GM12878 (cell line): Measurements from ENCODE around the gene INSL3. TPM values are rescaled to one million over a fixed set of nuclear protein-coding genes. Genes with fewer than 3 reads are reported as not detected.

Experiments used
- ATAC-seq: fragments of 200-7000 bp; cut with Tn5 transposase; 3 replicates; pipeline ENCODE4 v1.9.1; 2020; ENCODE audit warnings: mild to moderate bottlenecking, moderate library complexity
- BruUV-seq: library from RNA; stranded (reverse); fragments of 400-500 nt; replicated peaks from 2 replicates; lab custom pipeline; 2021; lab: Mats Ljungman, UMichigan
- CTCF ChIA-PET: fragments of 300-600 bp; sonication (Branson Sonifier 250); formaldehyde crosslinking; extraction: SDS; loops from one replicate; lab custom pipeline; 2021; ENCODE audit warnings: inconsistent platforms; lab: Yijun Ruan, JAX
- POLR2A ChIA-PET: fragments of 350-600 bp; formaldehyde crosslinking; extraction: SDS; loops from one replicate; lab custom pipeline; 2021; ENCODE audit warnings: inconsistent platforms; lab: Charles Lee
- RAD21 ChIA-PET: fragments of 300-600 bp; sonication (Branson Sonifier 250); formaldehyde crosslinking; loops from one replicate; lab custom pipeline; 2023; ENCODE audit warnings: antibody characterized with exemption; ENCODE audit not compliant: unreplicated experiment; lab: Charles Lee
- SMC1A ChIA-PET: fragments of 300-600 bp; sonication (Branson Sonifier 250); formaldehyde crosslinking; loops from one replicate; lab custom pipeline; 2023; ENCODE audit not compliant: unreplicated experiment, uncharacterized antibody; lab: Charles Lee
- DNase-seq: peaks from one replicate; pipeline ENCODE4 v3.0.0-alpha.2; 2011; ENCODE audit warnings: low read depth, low spot score
- FAIRE-seq: peaks from 3 replicates; lab custom pipeline; 2011; peaks lifted over from hg19 to GRCh38; lab: Jason Lieb, UNC
- H2AFZ ChIP-seq: 2 replicates; pipeline ENCODE4 v1.6.0; 2011; ENCODE audit warnings: low read depth, low read length, control low read depth; ENCODE audit not compliant: control insufficient read depth
- H3K27ac ChIP-seq: 2 replicates; pipeline ENCODE4 v1.5.1; 2011; ENCODE audit warnings: control low read depth; ENCODE audit not compliant: control insufficient read depth, insufficient read depth
- H3K27me3 ChIP-seq, 2 experiments: replicated peaks in 1 of 2; 2 replicates each; pipeline versions ENCODE4 v1.6.0 to v1.6.1; 2011; ENCODE audit warnings: low read length in 1 of 2; ENCODE audit not compliant: control insufficient read depth in 2 of 2, insufficient read depth in 2 of 2
- H3K36me3 ChIP-seq, 2 experiments: 2 replicates each; pipeline ENCODE4 v1.5.1; 2011; ENCODE audit warnings: low read length in 1 of 2; ENCODE audit not compliant: control insufficient read depth in 2 of 2, insufficient read depth in 2 of 2
- H3K4me1 ChIP-seq: 2 replicates; pipeline ENCODE4 v1.6.1; 2011; ENCODE audit warnings: mild to moderate bottlenecking, low read length, moderate library complexity, mixed read lengths; ENCODE audit not compliant: control insufficient read depth, insufficient read depth
- H3K4me2 ChIP-seq: 2 replicates; pipeline ENCODE4 v1.6.0; 2011; ENCODE audit warnings: control low read depth; ENCODE audit not compliant: control insufficient read depth, insufficient read depth
- H3K4me3 ChIP-seq: fragments of 200-600 bp; sonication (generic); 2 replicates; pipeline ENCODE4 v1.5.1; 2016
- H3K79me2 ChIP-seq: 2 replicates; pipeline ENCODE4 v1.6.0; 2011; ENCODE audit warnings: low read length; ENCODE audit not compliant: control insufficient read depth, insufficient read depth
- H3K9ac ChIP-seq: 2 replicates; pipeline ENCODE4 v1.8.0; 2011; ENCODE audit warnings: low read length, control low read depth, mixed read lengths; ENCODE audit not compliant: control insufficient read depth, insufficient read depth
- H3K9me3 ChIP-seq: replicated peaks from 3 replicates; pipeline ENCODE4 v1.5.1; 2011; ENCODE audit warnings: mild to moderate bottlenecking, low read length; ENCODE audit not compliant: control insufficient read depth, insufficient read depth
- H4K20me1 ChIP-seq: 2 replicates; pipeline ENCODE4 v1.6.0; 2011; ENCODE audit not compliant: control insufficient read depth, insufficient read depth
- NR2F1 ChIP-seq: fragments of 450-650 bp; conservative IDR thresholded peaks from 2 replicates; pipeline ENCODE4 v1.6.1; 2017; ENCODE audit warnings: mild to moderate bottlenecking
- TCF7 ChIP-seq: IDR thresholded peaks from 2 replicates; pipeline ENCODE4 v1.6.1; 2014; ENCODE audit warnings: antibody characterized with exemption, borderline replicate concordance
- WGBS: methylation state at CpG from one replicate; pipeline ENCODE4 v1.1.6; 2016; ENCODE audit warnings: low lambda C conversion rate; ENCODE audit not compliant: insufficient replicate concordance, insufficient coverage; ENCODE audit errors: missing lambda C conversion rate; 5-methylcytosine and 5-hydroxymethylcytosine counted together
- in situ Hi-C: fragments of 300-500 bp; cut with MboI; formaldehyde crosslinking; loops from 9 replicates; pipeline ENCODE4 v1.14.3; 2018; ENCODE audit warnings: mixed read lengths
- intact Hi-C: fragments of 100-400 bp; cut with micrococcal nuclease; formaldehyde crosslinking; loops from one replicate; pipeline ENCODE4 v1.14.2; 2022; ENCODE audit not compliant: unreplicated experiment
- polyA plus RNA-seq, 11 experiments: library from polyadenylated mRNA; depleted of rRNA in 4 of 11; unstranded in 6 of 11; stranded (reverse) in 5 of 11; fragments of >200 nt; fragmentation: Nextera tagmentation in 4 of 11; fragmentation: Illumina TruSeq in 1 of 11; extraction: Ambion mirVana in 4 of 11; extraction: Trizol in 1 of 11; gene quantifications; 1 replicate in 1 of 11; 2 replicates in 10 of 11; pipeline versions ENCODE4 v1.2.1 to v1.2.3, GENCODE V29; 2011 to 2016; ENCODE audit warnings: inconsistent platforms in 2 of 11, missing spikeins in 2 of 11, low read depth in 1 of 11
- total RNA-seq, 4 experiments: library from RNA; depleted of rRNA in 3 of 4; stranded (reverse); fragments of >200 nt in 3 of 4; fragmentation: Illumina TruSeq in 1 of 4; extraction: Trizol in 1 of 4; gene quantifications; 2 replicates each; pipeline versions ENCODE4 v1.2.1 to v1.2.3, GENCODE V29; 2013 to 2021
- TF ChIP-seq, protein P1 (sequence below): fragments of 450-650 bp; formaldehyde crosslinking; IDR thresholded peaks from 2 replicates; pipeline ENCODE4 v1.5.0; 2022; ENCODE audit warnings: mild to moderate bottlenecking, missing genetic modification characterization
- TF ChIP-seq, protein P2 (sequence below): fragments of 450-650 bp; IDR thresholded peaks from 2 replicates; pipeline ENCODE4 v1.6.1; 2014; ENCODE audit warnings: mild to moderate bottlenecking
- TF ChIP-seq, protein P3 (sequence below): fragments of 450-650 bp; formaldehyde crosslinking; IDR thresholded peaks from 2 replicates; pipeline ENCODE4 v1.4.0; 2022; ENCODE audit warnings: mild to moderate bottlenecking, moderate library complexity

The INSL3 gene
- total and polyA plus RNA-seq, 10 of the 15 experiments (the other 5 are each of a cell fraction or from before 2014, with no cell fraction given): 0.27 to 1.9 (median 0.70) TPM

DNA sequence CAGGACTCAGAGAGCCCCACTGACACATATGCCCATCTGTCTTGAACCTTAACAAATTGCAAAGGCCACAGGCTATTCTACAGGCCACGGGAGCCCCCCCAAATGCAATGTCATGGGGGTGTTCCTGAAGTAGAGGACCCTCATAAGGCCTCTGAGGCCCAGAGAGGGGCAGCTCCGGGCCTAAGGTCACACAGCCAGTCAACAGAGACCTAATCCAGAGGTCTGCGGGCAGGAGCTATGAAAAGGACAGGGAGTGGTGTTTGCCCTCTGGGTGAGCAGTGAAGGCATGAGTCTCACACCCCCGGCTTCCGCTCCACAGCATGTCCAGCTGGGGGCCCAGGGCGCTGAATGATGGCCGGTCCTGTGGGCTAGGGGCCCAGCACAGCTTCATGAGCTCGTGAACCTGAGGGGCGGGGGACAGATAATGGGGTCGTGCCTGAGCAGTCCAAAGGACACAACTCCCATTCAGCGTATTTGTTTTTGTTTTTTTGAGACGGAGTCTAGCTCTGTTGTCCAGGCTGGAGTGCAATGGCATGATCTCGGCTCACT lies 5.3 kb upstream of the INSL3 start:
- TF ChIP-seq, protein P1, sequence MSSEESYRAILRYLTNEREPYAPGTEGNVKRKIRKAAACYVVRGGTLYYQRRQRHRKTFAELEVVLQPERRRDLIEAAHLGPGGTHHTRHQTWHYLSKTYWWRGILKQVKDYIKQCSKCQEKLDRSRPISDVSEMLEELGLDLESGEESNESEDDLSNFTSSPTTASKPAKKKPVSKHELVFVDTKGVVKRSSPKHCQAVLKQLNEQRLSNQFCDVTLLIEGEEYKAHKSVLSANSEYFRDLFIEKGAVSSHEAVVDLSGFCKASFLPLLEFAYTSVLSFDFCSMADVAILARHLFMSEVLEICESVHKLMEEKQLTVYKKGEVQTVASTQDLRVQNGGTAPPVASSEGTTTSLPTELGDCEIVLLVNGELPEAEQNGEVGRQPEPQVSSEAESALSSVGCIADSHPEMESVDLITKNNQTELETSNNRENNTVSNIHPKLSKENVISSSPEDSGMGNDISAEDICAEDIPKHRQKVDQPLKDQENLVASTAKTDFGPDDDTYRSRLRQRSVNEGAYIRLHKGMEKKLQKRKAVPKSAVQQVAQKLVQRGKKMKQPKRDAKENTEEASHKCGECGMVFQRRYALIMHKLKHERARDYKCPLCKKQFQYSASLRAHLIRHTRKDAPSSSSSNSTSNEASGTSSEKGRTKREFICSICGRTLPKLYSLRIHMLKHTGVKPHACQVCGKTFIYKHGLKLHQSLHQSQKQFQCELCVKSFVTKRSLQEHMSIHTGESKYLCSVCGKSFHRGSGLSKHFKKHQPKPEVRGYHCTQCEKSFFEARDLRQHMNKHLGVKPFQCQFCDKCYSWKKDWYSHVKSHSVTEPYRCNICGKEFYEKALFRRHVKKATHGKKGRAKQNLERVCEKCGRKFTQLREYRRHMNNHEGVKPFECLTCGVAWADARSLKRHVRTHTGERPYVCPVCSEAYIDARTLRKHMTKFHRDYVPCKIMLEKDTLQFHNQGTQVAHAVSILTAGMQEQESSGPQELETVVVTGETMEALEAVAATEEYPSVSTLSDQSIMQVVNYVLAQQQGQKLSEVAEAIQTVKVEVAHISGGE (CRISPR knock-in tag): no peak
- TF ChIP-seq TCF7: no peak
- TF ChIP-seq, all 136 proteins: peak for 0
- no peak overlapping the region for H2AFZ ChIP-seq
- H3K79me2 ChIP-seq: no peaks in the 10 kb centered on the region
- intact Hi-C loops (no loop called here), in situ Hi-C loops (no loop called here)
- ATAC-seq (no peak), DNase-seq (no peak), FAIRE-seq (no peak)
- no peaks in the 10 kb centered on the region for H3K27me3 ChIP-seq
- no peak overlapping the region for H3K4me3 ChIP-seq
- ChIA-PET SMC1A (no interaction called here), POLR2A (interaction anchor here (0.6 kb wide), 1 partner anchor 126 kb away, joined by 4 read pairs; no protein-coding TSS in a partner anchor), RAD21 (no interaction called here), CTCF (no interaction called here)
- no peaks in the 10 kb centered on the region for H4K20me1 ChIP-seq
- no peak overlapping the region for H3K4me2 ChIP-seq
- H3K36me3 ChIP-seq: peaks cover under 1 to 2% of the 10 kb centered on the region in 2 experiments; a peak in 3 of 4 replicates
- H3K4me1 ChIP-seq: no peaks in the 10 kb centered on the region
- no peak overlapping the region for H3K9ac ChIP-seq
- H3K9me3 ChIP-seq: no peaks in the 10 kb centered on the region; the same call in 2 of the 3 replicates
- 92% methylated on average over 13 of the region's 13 CpGs for WGBS
- BruUV-seq: no TSS peak
- H3K27ac ChIP-seq: no peak overlapping the region

DNA sequence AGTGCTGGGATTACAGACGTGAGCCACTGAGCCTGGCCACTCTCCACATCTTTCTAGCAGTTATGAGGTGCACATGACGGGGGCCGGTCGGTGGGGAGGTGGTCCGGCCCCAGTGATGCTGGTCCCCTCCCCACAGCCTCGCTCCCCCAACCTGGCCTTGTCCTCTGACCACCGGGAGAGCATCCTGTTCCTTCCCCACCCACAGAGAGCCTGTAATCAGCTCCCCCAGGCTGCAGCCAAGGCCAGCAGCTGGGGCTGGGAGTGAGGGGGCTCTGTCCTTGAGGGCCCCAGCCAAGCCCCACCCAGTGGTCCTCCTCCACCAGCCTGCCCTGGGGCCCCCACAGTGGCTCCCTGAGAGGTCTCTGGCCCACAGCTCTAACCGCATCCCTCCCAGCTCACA lies 3.0 kb upstream of the INSL3 start:
- POLR2A ChIA-PET: no interaction called here
- CTCF ChIA-PET: no interaction called here
- DNase-seq (no peak), FAIRE-seq (no peak), ATAC-seq (no peak; the same call in 2 of the 3 replicates)
- no peaks in the 10 kb centered on the region for H4K20me1 ChIP-seq
- intact Hi-C loops (no loop called here), in situ Hi-C loops (no loop called here)
- H3K79me2 ChIP-seq: no peaks in the 10 kb centered on the region
- WGBS: 74% methylated on average over 7 of the region's 8 CpGs
- H3K27me3 ChIP-seq: no peaks in the 10 kb centered on the region
- H3K9ac ChIP-seq: no peak overlapping the region
- H2AFZ ChIP-seq: no peak overlapping the region
- SMC1A ChIA-PET: no interaction called here
- no peak overlapping the region for H3K4me2 ChIP-seq
- H3K4me1 ChIP-seq: no peaks in the 10 kb centered on the region
- no peak overlapping the region for H3K27ac ChIP-seq
- no peak overlapping the region for H3K4me3 ChIP-seq
- H3K36me3 ChIP-seq: no peaks in the 10 kb centered on the region; a peak in 1 of 4 replicates
- RAD21 ChIA-PET: no interaction called here
- no peaks in the 10 kb centered on the region for H3K9me3 ChIP-seq
- BruUV-seq: no TSS peak
- TF ChIP-seq, protein P2, sequence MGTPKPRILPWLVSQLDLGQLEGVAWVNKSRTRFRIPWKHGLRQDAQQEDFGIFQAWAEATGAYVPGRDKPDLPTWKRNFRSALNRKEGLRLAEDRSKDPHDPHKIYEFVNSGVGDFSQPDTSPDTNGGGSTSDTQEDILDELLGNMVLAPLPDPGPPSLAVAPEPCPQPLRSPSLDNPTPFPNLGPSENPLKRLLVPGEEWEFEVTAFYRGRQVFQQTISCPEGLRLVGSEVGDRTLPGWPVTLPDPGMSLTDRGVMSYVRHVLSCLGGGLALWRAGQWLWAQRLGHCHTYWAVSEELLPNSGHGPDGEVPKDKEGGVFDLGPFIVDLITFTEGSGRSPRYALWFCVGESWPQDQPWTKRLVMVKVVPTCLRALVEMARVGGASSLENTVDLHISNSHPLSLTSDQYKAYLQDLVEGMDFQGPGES: no peak
- no peak for TF ChIP-seq NR2F1
- TF ChIP-seq, protein P3, sequence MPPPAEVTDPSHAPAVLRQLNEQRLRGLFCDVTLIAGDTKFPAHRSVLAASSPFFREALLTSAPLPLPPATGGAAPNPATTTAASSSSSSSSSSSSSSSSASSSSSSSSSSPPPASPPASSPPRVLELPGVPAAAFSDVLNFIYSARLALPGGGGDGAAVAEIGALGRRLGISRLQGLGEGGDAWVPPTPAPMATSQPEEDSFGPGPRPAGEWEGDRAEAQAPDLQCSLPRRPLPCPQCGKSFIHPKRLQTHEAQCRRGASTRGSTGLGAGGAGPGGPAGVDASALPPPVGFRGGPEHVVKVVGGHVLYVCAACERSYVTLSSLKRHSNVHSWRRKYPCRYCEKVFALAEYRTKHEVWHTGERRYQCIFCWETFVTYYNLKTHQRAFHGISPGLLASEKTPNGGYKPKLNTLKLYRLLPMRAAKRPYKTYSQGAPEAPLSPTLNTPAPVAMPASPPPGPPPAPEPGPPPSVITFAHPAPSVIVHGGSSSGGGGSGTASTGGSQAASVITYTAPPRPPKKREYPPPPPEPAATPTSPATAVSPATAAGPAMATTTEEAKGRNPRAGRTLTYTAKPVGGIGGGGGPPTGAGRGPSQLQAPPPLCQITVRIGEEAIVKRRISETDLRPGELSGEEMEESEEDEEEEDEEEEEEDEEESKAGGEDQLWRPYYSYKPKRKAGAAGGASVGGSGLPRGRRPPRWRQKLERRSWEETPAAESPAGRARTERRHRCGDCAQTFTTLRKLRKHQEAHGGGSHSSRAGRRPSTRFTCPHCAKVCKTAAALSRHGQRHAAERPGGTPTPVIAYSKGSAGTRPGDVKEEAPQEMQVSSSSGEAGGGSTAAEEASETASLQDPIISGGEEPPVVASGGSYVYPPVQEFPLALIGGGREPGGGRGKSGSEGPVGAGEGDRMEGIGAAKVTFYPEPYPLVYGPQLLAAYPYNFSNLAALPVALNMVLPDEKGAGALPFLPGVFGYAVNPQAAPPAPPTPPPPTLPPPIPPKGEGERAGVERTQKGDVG (CRISPR knock-in tag): no peak
